Renal pelvis (tissue), 12 donors: ENCODE results near the gene CCZ1. TPM values are rescaled to one million over a fixed set of nuclear protein-coding genes. Genes with fewer than 3 reads are reported as not detected.
"Not testable (repeated sequence)": the region's sequence is repeated elsewhere in the genome, so short reads cannot be mapped to it uniquely, and the experiment has no call there.

Source experiments
- DNase-seq: peaks from one replicate; pipeline ENCODE4 v3.0.0-alpha.2; 2013
- long read RNA-seq, 16 experiments: transcript quantifications; one replicate each; lab custom pipeline, GENCODE V29; 2026
- polyA plus RNA-seq, 3 donors: library from polyadenylated mRNA; unstranded; fragments of 120-200 nt; gene quantifications; one replicate each; pipeline ENCODE4 v1.2.1, GENCODE V29; 2013; ENCODE audit not compliant: insufficient read length in 3 of 3

Gene CCZ1
- 10 to 100 TPM; 80.1 to 86.2 (median 83.4) TPM for polyA plus RNA-seq
- long read RNA-seq, donor 1, transcript CCZ1-201 (15 exons, 1,802 nt) = major isoform, 10 of 13 reads
- long read RNA-seq, donor 1, partial matches to known transcripts = 0 of 13 reads
- long read RNA-seq, donor 1, other reads (novel, unspliced or antisense) = 0 of 13 reads
- long read RNA-seq, donor 2, transcript CCZ1-201 (15 exons, 1,802 nt) = major isoform, 33 of 35 reads
- long read RNA-seq, donor 2, partial matches to known transcripts = 0 of 35 reads
- long read RNA-seq, donor 2, other reads (novel, unspliced or antisense) = 0 of 35 reads
- long read RNA-seq, donor 3, transcript CCZ1-201 (15 exons, 1,802 nt) = major isoform, 24 of 32 reads
- long read RNA-seq, donor 3, partial matches to known transcripts = 5 of 32 reads
- long read RNA-seq, donor 3, other reads (novel, unspliced or antisense) = 0 of 32 reads
- long read RNA-seq, donor 4, transcript CCZ1-201 (15 exons, 1,802 nt) = major isoform, 40 of 46 reads
- long read RNA-seq, donor 4, partial matches to known transcripts = 0 of 46 reads
- long read RNA-seq, donor 4, other reads (novel, unspliced or antisense) = 0 of 46 reads
- long read RNA-seq, donor 5, transcript CCZ1-201 (15 exons, 1,802 nt) = major isoform, 14 of 17 reads
- long read RNA-seq, donor 5, partial matches to known transcripts = 0 of 17 reads
- long read RNA-seq, donor 5, other reads (novel, unspliced or antisense) = 0 of 17 reads
- long read RNA-seq, donor 6, transcript CCZ1-201 (15 exons, 1,802 nt) = major isoform, 15 of 20 reads
- long read RNA-seq, donor 6, partial matches to known transcripts = 0 of 20 reads
- long read RNA-seq, donor 6, other reads (novel, unspliced or antisense) = 0 of 20 reads
- long read RNA-seq, donor 7, transcript CCZ1-201 (15 exons, 1,802 nt) = major isoform, 14 of 27 reads
- long read RNA-seq, donor 7, transcript CCZ1-203 (4 exons, 2,867 nt) = minor isoform, 5 of 27 reads
- long read RNA-seq, donor 7, partial matches to known transcripts = 6 of 27 reads
- long read RNA-seq, donor 7, other reads (novel, unspliced or antisense) = 0 of 27 reads
- long read RNA-seq, donor 8, transcript CCZ1-201 (15 exons, 1,802 nt) = major isoform, 10 of 14 reads
- long read RNA-seq, donor 8, partial matches to known transcripts = 0 of 14 reads
- long read RNA-seq, donor 8, other reads (novel, unspliced or antisense) = 0 of 14 reads
- long read RNA-seq, donor 9, transcript CCZ1-201 (15 exons, 1,802 nt) = major isoform, 30 of 37 reads
- long read RNA-seq, donor 9, partial matches to known transcripts = 0 of 37 reads
- long read RNA-seq, donor 9, other reads (novel, unspliced or antisense) = 0 of 37 reads
- long read RNA-seq, donor 10, transcript CCZ1-201 (15 exons, 1,802 nt) = major isoform, 17 of 22 reads
- long read RNA-seq, donor 10, partial matches to known transcripts = 0 of 22 reads
- long read RNA-seq, donor 10, other reads (novel, unspliced or antisense) = 0 of 22 reads
- long read RNA-seq, donor 11, transcript CCZ1-201 (15 exons, 1,802 nt) = major isoform, 11 of 16 reads
- long read RNA-seq, donor 11, partial matches to known transcripts = 0 of 16 reads
- long read RNA-seq, donor 11, other reads (novel, unspliced or antisense) = 0 of 16 reads
- long read RNA-seq, donor 12, transcript CCZ1-203 (4 exons, 2,867 nt) = minor isoform, 6 of 62 reads
- long read RNA-seq, donor 12, transcript CCZ1-201 (15 exons, 1,802 nt) = major isoform, 42 of 62 reads
- long read RNA-seq, donor 12, partial matches to known transcripts = 11 of 62 reads
- long read RNA-seq, donor 12, other reads (novel, unspliced or antisense) = 0 of 62 reads
- long read RNA-seq, donor 13, transcript CCZ1-201 (15 exons, 1,802 nt) = major isoform, 17 of 31 reads
- long read RNA-seq, donor 13, partial matches to known transcripts = 12 of 31 reads
- long read RNA-seq, donor 13, other reads (novel, unspliced or antisense) = 0 of 31 reads
- long read RNA-seq, donor 14, transcript CCZ1-201 (15 exons, 1,802 nt) = major isoform, 28 of 34 reads
- long read RNA-seq, donor 14, partial matches to known transcripts = 0 of 34 reads
- long read RNA-seq, donor 14, other reads (novel, unspliced or antisense) = 0 of 34 reads
- long read RNA-seq, donor 15, transcript CCZ1-201 (15 exons, 1,802 nt) = major isoform, 26 of 30 reads
- long read RNA-seq, donor 15, partial matches to known transcripts = 0 of 30 reads
- long read RNA-seq, donor 15, other reads (novel, unspliced or antisense) = 0 of 30 reads
- long read RNA-seq, donor 16, transcript CCZ1-201 (15 exons, 1,802 nt) = major isoform, 31 of 35 reads
- long read RNA-seq, donor 16, partial matches to known transcripts = 0 of 35 reads
- long read RNA-seq, donor 16, other reads (novel, unspliced or antisense) = 0 of 35 reads

- not testable (repeated sequence) for DNase-seq
Observed at GRCh38 chr7:5898480-5899224, at the start of gene CCZ1. TSS of gene CCZ1 (plus strand) at chr7:5898733. CDS start at chr7:5898800, 67 bp downstream.

GRCh38 chr7:5850944-5851343, 47.6 kb upstream of the CCZ1 start:
- no peak for DNase-seq

- no peak for DNase-seq
Observed at GRCh38 chr7:5854738-5855137, 43.8 kb upstream of the CCZ1 start.

- DNase-seq = not testable (repeated sequence)
Observed at GRCh38 chr7:5857041-5857575, 41.4 kb upstream of the CCZ1 start.

GRCh38 chr7:5858494-5858893, 40.0 kb upstream of the CCZ1 start:
- DNase-seq = not testable (repeated sequence)

- not testable (repeated sequence) for DNase-seq
Observed at GRCh38 chr7:5861281-5861680, 37.3 kb upstream of the CCZ1 start.

GRCh38 chr7:5862753-5863366, 35.7 kb upstream of the CCZ1 start:
- DNase-seq = not testable (repeated sequence)

- DNase-seq = not testable (repeated sequence)
Observed at GRCh38 chr7:5865279-5865931, 33.1 kb upstream of the CCZ1 start.

GRCh38 chr7:5867060-5867459, 31.5 kb upstream of the CCZ1 start:
- DNase-seq = no peak

GRCh38 chr7:5868928-5869341, 29.6 kb upstream of the CCZ1 start:
- not testable (repeated sequence) for DNase-seq

- DNase-seq = no peak
Observed at GRCh38 chr7:5869691-5870090, 28.8 kb upstream of the CCZ1 start.

GRCh38 chr7:5870311-5870710, 28.2 kb upstream of the CCZ1 start:
- no peak for DNase-seq

- no peak for DNase-seq
Observed at GRCh38 chr7:5872326-5872725, 26.2 kb upstream of the CCZ1 start.

GRCh38 chr7:5879591-5879990, 18.9 kb upstream of the CCZ1 start:
- DNase-seq = not testable (repeated sequence)

- DNase-seq = not testable (repeated sequence)
Observed at GRCh38 chr7:5880106-5880505, 18.4 kb upstream of the CCZ1 start.

- not testable (repeated sequence) for DNase-seq
Observed at GRCh38 chr7:5884431-5884830, 14.1 kb upstream of the CCZ1 start.

GRCh38 chr7:5888021-5888420, 10.5 kb upstream of the CCZ1 start:
- not testable (repeated sequence) for DNase-seq
